HG02885 (cell line): ENCODE data around the gene FXYD2.

ENCODE experiments used
- ATAC-seq: cut with Tn5 transposase; IDR thresholded peaks from one replicate; pipeline ENCODE4 v1.9.1; 2021; ENCODE audit warnings: mild to moderate bottlenecking; ENCODE audit not compliant: unreplicated experiment, poor library complexity

The FXYD2 gene

GRCh38 chr11:117859061-117859460, 34.5 kb upstream of the FXYD2 start:
- ATAC-seq, result no peak

GRCh38 chr11:117857734-117858414, 33.3 kb upstream of the FXYD2 start:
- ATAC-seq, result no peak

DNA sequence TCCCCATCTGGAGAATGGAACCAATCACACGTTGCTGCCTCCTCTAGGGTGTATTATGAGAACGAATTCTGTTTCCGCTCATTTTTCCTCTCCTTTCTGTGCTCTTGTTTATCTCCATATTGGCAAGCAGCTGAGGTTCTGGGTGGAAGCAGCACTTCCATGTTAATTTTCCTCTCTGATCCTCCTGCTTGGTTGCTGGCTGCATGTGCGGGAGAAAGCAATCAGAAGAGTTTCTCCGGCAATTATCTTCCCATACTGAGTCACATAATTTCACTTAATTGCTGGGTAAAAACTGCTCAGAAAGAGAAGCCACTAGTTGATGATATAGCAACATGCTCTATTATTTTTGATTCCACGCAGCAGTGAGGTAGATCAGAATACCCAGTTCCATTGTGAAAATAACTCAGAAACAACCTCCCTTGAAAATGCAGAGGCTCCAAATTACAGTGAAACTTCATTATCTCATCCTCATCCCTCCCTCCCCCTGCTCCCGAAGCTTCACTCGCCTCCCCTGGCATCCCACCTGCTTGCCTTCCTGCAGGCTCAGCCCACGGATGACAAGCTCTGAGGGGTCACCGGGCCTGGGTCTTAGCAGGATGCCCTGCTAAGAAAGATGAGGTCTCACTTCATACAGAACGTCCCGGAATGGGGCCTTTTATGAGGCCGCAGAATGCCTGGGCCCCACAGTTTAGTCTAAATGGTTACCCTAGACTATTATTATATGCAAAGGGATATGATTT, 31.5 kb upstream of the FXYD2 start:
- no peak for ATAC-seq

- ATAC-seq, result no peak
Observed at GRCh38 chr11:117855186-117855845, 30.8 kb upstream of the FXYD2 start.

DNA sequence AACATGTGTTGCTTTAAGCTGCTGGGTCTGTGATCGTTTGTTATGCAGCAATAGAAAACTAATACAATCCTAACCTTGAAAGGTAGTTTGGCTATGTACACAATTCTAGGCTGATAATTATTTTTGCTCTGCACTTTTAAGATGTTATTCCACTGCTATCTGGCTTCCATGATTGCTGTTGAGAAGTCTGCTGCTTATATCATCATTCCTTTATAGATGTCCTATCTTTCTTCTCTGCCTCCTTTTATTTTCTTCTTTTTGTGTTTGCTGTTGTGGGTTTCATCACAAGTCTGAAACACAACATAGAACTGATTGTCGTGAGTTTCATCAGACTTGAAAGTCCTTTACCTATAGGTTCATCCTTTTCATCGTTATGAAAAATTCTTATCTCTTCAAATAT, 27.8 kb upstream of the FXYD2 start:
- no peak for ATAC-seq

DNA sequence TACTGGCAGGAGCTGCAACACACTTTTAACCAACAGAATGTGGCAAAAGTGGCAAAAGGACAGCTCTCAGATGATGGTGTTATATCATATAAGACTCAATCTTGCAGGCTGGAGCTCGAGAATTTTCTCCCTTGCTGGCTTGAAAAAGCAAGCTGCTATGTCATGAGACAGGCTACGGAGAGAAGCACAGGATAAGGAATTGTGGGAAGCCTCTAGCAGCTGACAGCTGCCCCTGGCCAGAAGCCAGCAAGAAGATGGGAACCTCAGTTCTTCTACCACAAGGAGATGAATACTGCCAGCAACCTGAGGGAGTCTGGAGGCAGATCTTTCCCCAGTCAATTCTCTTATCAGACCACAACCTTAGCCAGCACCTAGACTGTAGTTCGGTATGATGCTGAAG, 27.3 kb upstream of the FXYD2 start:
- no peak for ATAC-seq

- ATAC-seq, result no peak
Observed at GRCh38 chr11:117851106-117851505, 26.6 kb upstream of the FXYD2 start.

DNA sequence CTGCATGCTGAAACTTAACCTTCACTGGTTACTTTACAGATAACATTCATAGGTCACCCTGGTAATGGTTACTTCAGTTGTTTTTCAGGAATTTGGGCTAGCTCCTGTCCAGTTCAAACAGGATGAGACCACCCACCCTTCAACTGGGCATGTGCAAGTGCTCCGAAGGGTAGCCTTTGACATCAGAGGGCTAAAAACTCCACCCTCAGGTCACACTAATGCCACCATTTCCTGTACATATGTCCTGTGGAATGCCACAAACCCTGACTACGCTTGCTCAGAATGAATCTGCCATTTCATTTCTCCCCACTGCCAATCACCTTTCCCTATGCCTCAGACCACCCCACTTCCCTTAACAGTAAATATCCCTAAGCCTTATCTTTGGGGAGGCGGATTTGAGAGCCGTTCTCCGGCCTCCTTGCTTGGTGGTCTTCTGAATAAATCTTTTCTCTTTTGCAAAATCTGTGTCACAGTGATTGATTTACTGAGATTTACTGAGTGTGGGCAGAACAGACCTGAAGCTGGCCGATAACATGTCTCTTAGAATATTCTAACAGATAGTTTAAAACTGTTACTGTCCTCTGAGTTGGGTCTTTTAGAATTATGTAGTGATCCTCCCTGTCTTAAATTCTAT, 25.4 kb upstream of the FXYD2 start:
- ATAC-seq, result no peak

DNA sequence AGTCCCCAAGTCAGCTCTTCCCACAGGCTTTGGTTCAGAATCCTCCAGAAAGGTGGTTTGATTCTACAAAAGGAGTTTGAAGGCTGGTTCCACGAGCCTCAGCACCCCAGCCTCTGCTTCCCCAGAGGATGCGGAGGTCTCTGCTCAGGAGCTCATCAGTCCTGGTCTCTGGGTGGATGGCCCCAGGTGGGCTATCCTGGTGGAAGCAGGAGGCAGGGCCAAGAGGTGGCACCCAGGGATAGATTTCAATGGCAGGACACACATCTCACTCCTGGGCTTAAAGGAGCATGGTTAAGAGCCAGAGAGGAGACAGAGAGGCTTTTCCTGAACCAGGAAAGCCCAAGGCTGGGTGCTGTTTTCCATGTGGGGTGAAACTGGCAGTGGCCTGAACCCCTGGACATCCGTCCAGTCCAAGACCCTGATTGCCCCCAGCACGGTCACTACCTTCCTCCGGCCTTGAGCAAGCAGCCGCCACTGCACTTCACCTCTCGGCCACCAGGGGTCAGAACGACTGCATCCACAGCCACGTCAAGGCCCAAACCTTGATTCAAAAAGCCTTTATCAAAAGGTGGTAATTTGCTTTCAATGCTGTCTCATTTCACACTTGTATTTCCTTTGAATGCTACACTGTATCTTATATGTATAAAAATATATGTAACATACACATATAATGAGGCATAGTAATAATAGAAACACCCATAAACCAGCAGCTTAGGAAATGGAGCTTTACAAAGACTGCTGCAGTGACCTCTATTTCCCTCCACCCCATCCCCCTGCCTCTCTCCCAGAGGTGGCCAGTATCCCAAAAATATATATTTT, 19.3 kb upstream of the FXYD2 start:
- ATAC-seq, result no peak

DNA sequence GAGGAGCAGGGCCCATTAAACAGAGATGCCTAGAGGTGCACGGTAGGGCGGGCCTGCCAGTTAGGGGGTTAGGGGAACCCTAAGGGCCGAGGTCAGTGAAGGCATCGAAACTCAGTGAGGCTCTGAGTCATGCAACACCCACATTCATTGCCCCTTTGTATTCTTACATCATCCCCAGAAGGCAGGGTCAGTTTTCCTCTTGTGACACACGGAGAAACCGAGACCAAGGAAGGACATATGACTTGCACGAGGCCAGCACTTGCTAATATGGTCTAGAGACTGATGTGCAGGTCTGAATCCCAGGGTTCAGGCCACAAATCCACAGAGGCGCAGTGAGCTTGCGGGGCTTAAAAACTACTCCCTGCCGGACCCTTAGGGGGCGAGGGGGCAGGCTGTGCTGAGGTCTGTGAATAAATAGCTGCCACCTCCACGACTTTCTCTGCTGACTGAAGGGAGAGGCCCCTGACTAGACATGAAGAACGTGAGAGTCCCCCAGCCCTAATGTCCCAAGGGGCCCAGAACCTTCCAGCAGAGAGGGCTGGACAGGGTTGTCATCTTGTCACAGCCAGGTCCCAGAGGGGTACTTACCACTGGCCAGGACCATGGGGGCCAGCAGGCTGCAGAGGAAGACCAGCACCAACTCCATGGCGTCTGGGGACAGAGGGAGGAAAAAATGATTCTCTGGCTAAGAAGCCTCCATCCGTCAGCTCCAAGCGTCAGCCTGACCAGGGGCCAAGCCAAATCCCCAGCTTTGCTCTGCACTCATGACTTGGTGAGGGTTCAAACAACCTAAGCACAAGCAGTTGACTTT, 17.8 kb upstream of the FXYD2 start:
- ATAC-seq, result no peak

DNA sequence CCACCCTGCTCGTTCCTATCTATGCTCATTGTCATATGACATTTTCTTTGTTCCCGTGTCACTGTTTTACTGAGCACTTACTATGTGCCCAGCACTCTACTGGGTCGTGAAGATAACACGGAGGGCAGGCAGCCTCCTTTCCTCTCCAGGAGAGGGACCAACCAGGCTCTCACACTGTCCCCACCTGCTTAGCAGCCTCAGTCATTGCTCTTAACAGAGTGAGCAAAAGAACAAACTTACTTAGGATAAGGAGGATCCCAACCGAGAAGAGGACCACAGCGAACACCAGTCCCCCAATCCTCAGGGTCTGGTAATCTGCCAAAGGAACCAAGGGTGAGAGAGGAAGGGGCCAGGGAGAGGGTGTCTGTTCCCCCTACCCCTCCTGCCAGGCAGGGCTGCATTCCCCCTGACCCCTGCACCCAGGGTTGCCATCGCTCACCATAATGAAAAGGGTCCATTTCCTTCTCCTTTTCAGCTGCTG, 17.0 kb upstream of the FXYD2 start:
- no peak for ATAC-seq

GRCh38 chr11:117840881-117841550, 16.5 kb upstream of the FXYD2 start:
- no peak for ATAC-seq

GRCh38 chr11:117839936-117840813, 15.6 kb upstream of the FXYD2 start:
- ATAC-seq, result no peak

- ATAC-seq, result no peak
Observed at GRCh38 chr11:117839380-117839881, 14.9 kb upstream of the FXYD2 start.

- no peak for ATAC-seq
Observed at GRCh38 chr11:117838901-117839300, 14.4 kb upstream of the FXYD2 start.

- no peak for ATAC-seq
Observed at GRCh38 chr11:117837791-117838190, 13.2 kb upstream of the FXYD2 start.

DNA sequence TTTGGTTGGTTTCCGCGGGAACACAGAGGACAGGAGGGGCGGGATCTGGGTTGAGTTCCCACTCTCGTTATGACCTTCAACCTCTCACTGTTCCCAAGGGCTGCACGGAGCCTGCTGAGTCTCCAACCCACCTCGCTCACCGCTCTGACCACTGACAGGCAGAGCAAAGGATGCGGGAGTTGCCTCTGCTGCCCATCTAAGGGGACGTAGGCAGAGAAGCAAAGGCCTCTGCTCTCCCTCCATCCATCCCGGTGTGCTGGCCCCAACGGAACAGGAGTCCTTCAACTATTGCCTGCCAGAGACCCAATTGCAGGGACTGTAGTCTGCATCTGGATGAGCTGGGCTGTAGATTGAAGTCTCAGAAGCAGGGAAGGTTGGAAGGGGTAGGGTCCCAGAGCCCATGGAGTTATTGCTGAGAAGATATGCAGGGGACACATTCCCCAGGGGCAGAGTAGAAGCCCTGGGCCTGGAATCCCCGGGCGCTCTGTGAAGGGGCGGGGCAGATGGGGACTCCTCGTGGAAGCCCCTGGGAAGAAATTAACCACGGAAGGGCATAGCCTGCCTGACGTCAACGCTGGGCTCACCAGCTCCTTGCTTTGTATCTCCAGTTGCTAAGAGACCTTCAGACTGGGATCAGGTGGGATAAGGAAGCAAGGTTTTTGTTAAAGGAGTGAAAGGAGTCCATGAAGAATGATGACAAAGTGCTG, 12.7 kb upstream of the FXYD2 start:
- ATAC-seq, result no peak
